WERI-Rb-1 (cell line): ENCODE data around the gene CDC26.
A peak's percentile ranks its signal among the peaks of the same experiment; 100 is the strongest.

Source experiments
- DNase-seq: peaks from one replicate; pipeline ENCODE4 v3.0.0-alpha.2; 2020
- H3K27ac ChIP-seq: fragments of 250-450 bp; sonication (Bioruptor Pico); 2 replicates; pipeline ENCODE4 v1.5.1; 2020; ENCODE audit warnings: mild to moderate bottlenecking, moderate library complexity
- H3K27me3 ChIP-seq: fragments of 250-450 bp; sonication (Bioruptor Pico); 2 replicates; pipeline ENCODE4 v1.5.1; 2021; ENCODE audit warnings: mild to moderate bottlenecking, low read depth, moderate library complexity; ENCODE audit not compliant: insufficient read depth, severe bottlenecking
- H3K36me3 ChIP-seq: fragments of 250-450 bp; sonication (Bioruptor Pico); 2 replicates; pipeline ENCODE4 v1.5.1; 2020; ENCODE audit warnings: mild to moderate bottlenecking, moderate library complexity
- H3K4me3 ChIP-seq: 2 replicates; pipeline ENCODE4 v1.5.1; 2011; ENCODE audit warnings: low read depth, mild to moderate bottlenecking, control low read depth, low read length
- H3K9me3 ChIP-seq: fragments of 250-450 bp; sonication (Bioruptor Pico); 2 replicates; pipeline ENCODE4 v1.5.1; 2021; ENCODE audit warnings: mild to moderate bottlenecking, moderate library complexity; ENCODE audit not compliant: severe bottlenecking
- CTCF ChIP-seq: IDR thresholded peaks from 2 replicates; pipeline ENCODE4 v1.5.1; 2011; ENCODE audit warnings: low read depth, mild to moderate bottlenecking, control low read depth, inconsistent platforms, low read length

The CDC26 gene

GRCh38 chr9:113316030-113316429 lies 40.7 kb upstream of the CDC26 start:
- H3K27me3 ChIP-seq: no peaks in the 10 kb centered on the region
- H3K36me3 ChIP-seq: no peaks in the 10 kb centered on the region
- no peak for DNase-seq
- H3K4me3 ChIP-seq: no peak overlapping the region
- no peak overlapping the region for H3K27ac ChIP-seq
- no peaks in the 10 kb centered on the region for H3K9me3 ChIP-seq
- TF ChIP-seq CTCF: no peak

DNA sequence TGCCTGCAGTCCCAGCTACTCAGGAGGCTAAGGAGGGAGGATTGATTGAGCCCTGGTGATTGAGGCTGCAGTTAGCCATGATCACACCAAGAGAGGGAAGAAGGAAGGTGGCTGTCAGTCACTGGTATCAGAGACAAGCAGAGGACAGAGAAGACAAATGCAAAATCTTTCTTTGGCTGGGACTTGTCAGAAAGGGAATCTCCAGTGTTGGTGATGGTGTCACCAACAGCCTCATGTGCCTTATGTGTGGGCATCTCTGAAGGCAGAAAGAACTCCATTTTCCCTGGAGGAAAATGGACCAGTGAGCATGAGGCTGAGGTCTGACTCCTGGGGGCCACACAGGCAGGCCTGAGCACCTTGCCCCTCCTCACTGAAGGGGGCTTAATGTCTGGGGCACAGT lies 39.9 kb upstream of the CDC26 start:
- Histone ChIP-seq H3K27me3 (no peaks in the 10 kb centered on the region), H3K36me3 (no peaks in the 10 kb centered on the region), H3K27ac (no peak overlapping the region), H3K4me3 (no peak overlapping the region), H3K9me3 (no peaks in the 10 kb centered on the region)
- no peak for TF ChIP-seq CTCF
- no peak for DNase-seq

DNA sequence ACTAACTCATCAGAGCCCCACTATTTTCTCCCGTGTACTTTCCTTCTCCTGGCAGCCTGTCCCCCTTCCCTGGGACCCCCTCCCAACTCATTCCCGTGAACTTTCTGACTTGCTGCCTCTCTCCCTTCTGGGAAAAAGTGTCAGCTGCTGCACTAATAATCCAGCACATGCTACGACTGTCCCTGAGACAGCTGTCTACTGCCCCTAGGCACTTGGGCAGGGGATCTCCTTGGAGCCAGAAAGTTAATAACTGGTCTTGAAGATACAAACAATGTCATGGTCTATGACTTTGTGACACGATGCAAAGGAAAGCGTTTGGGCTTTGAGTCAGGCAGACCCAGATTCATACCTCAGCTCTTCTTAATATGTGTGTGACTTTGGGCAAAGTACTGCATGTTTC lies 37.9 kb upstream of the CDC26 start:
- H3K27me3 ChIP-seq: no peaks in the 10 kb centered on the region
- DNase-seq: peak; percentile 48
- no peak for TF ChIP-seq CTCF
- H3K4me3 ChIP-seq: no peak overlapping the region
- no peaks in the 10 kb centered on the region for H3K9me3 ChIP-seq
- H3K36me3 ChIP-seq: no peaks in the 10 kb centered on the region
- H3K27ac ChIP-seq: peak overlapping the region; percentile 14; the same call in 1 of the 2 replicates

DNA sequence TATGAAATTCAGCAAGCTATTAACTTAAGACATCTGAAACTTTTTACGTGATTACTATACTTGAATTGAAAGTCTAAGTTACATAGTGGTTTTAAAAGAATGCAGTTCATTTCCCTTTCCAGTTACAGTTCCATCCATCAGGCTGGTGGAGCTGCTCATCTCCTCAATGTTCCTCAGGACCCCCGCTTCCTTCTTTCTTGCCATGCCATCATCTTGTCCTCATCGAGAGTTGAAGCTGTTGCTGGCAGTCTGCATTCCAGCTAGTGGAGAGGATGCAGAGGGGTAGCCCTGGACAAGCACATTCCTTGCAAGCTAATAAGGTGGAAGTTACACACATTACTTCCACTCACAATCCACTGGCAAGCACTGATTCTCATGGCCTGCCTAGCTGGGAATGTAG lies 36.6 kb upstream of the CDC26 start:
- no peak for DNase-seq
- no peaks in the 10 kb centered on the region for H3K36me3 ChIP-seq
- TF ChIP-seq CTCF: no peak
- no peaks in the 10 kb centered on the region for H3K9me3 ChIP-seq
- H3K27me3 ChIP-seq: no peaks in the 10 kb centered on the region
- H3K4me3 ChIP-seq: no peak overlapping the region
- no peak overlapping the region for H3K27ac ChIP-seq

DNA sequence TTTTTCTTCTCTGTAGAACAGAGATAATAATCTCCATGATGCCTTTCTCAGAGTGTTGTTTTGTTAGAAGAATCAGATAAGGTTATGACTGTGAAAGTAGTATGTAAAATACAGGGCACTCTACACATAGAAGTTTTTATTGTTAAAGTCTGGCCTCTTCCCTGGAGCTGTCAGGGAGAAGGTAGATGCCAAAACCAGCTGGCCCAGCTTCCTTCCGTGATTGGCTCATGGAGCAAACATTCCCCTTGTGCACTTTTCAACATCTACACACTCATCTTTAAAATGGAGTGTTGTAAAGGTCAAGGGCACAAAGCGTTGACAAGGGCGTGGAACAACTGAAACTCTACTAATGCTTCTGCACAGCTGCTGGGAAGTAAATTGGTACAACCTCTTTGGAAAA lies 35.2 kb upstream of the CDC26 start:
- no peaks in the 10 kb centered on the region for H3K36me3 ChIP-seq
- H3K27ac ChIP-seq: no peak overlapping the region
- TF ChIP-seq CTCF: no peak
- no peaks in the 10 kb centered on the region for H3K9me3 ChIP-seq
- no peaks in the 10 kb centered on the region for H3K27me3 ChIP-seq
- no peak for DNase-seq
- H3K4me3 ChIP-seq: no peak overlapping the region

DNA sequence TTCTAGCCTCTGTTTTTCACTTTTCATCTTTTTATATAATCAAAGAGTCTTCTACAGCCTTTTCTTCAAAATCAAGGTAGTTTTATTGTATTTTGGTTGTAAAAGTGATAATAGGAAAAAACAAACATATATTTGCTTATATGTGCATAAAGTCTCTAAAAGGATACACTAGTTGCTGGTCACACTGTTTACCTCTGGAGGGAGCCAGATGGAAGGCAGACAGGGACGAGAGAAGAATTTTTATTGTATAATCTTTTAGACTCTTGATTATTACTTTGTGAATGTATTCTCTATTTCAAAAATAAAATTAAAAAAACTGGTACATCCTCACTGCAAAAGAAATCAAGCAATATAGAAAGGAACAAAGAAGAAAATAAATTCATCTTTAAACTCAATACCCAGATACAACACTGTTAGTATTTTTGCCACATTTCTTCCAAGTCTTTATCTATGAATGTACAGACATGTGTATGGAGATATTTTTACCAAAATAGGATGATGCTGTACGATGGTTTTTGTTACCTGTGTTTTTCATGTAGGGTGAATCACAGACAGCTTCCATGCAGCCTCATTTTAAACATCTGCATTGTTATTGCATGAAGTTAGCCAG lies 33.9 kb upstream of the CDC26 start:
- Histone ChIP-seq H3K27me3 (no peaks in the 10 kb centered on the region), H3K27ac (no peak overlapping the region), H3K36me3 (no peaks in the 10 kb centered on the region), H3K9me3 (no peaks in the 10 kb centered on the region), H3K4me3 (no peak overlapping the region)
- peak; percentile 54 for TF ChIP-seq CTCF
- peak; percentile 50 for DNase-seq
